H9 (cell line): Measurements from ENCODE around the gene CRISP2. TPM values are rescaled to one million over a fixed set of nuclear protein-coding genes. Genes with fewer than 3 reads are reported as not detected.
A peak's percentile ranks its signal among the peaks of the same experiment; 100 is the strongest.

Experiments
- DNase-seq: peaks from one replicate; pipeline ENCODE4 v3.0.0-alpha.2; 2017
- H2AFZ ChIP-seq: one replicate; pipeline ENCODE4 v1.6.1; 2013; ENCODE audit warnings: mild to moderate bottlenecking, low read length, control low read depth, moderate library complexity
- H2AK5ac ChIP-seq: 2 replicates; pipeline ENCODE4 v1.6.1; 2013; ENCODE audit warnings: low read length, control low read depth, mixed read lengths; ENCODE audit not compliant: insufficient read length
- H2BK120ac ChIP-seq: one replicate; pipeline ENCODE4 v1.6.1; 2013; ENCODE audit warnings: low read depth, mild to moderate bottlenecking, low read length, control low read depth, inconsistent platforms; ENCODE audit not compliant: poor library complexity, severe bottlenecking
- H2BK12ac ChIP-seq: 2 replicates; pipeline ENCODE4 v1.6.1; 2013; ENCODE audit warnings: low read length, control low read depth, mixed read lengths, low read depth; ENCODE audit not compliant: insufficient read length
- H2BK15ac ChIP-seq: 2 replicates; pipeline ENCODE4 v1.6.1; 2013; ENCODE audit warnings: low read depth, low read length, control low read depth
- H2BK20ac ChIP-seq: one replicate; pipeline ENCODE4 v1.6.1; 2013; ENCODE audit warnings: low read depth, mild to moderate bottlenecking, low read length, control low read depth, inconsistent platforms; ENCODE audit not compliant: poor library complexity, severe bottlenecking
- H2BK5ac ChIP-seq: 2 replicates; pipeline ENCODE4 v1.6.1; 2013; ENCODE audit warnings: low read length, control low read depth, mixed read lengths; ENCODE audit not compliant: insufficient read length
- H3K14ac ChIP-seq: 2 replicates; pipeline ENCODE4 v1.6.1; 2013; ENCODE audit warnings: low read length, control low read depth; ENCODE audit not compliant: insufficient read depth
- H3K18ac ChIP-seq: 2 replicates; pipeline ENCODE4 v1.6.1; 2013; ENCODE audit warnings: low read depth, mild to moderate bottlenecking, mixed read lengths, low read length, control low read depth; ENCODE audit not compliant: insufficient read length
- H3K23ac ChIP-seq: 2 replicates; pipeline ENCODE4 v1.6.1; 2013; ENCODE audit warnings: low read length, control low read depth, mixed read lengths, low read depth; ENCODE audit not compliant: insufficient read length
- H3K23me2 ChIP-seq: 2 replicates; pipeline ENCODE4 v1.6.1; 2013; ENCODE audit warnings: low read depth, mild to moderate bottlenecking, mixed read lengths, low read length, control low read depth; ENCODE audit not compliant: insufficient read length, poor library complexity, severe bottlenecking
- H3K27ac ChIP-seq: 2 replicates; pipeline ENCODE4 v1.5.1; 2013; ENCODE audit warnings: low read length, control low read depth, mixed read lengths, low read depth; ENCODE audit not compliant: insufficient read length
- H3K27me3 ChIP-seq: 2 replicates; pipeline ENCODE4 v1.6.1; 2013; ENCODE audit warnings: low read length, control low read depth, inconsistent platforms; ENCODE audit not compliant: insufficient read depth
- H3K4ac ChIP-seq: 2 replicates; pipeline ENCODE4 v1.6.1; 2013; ENCODE audit warnings: low read depth, mild to moderate bottlenecking, control low read depth, inconsistent platforms, low read length, moderate library complexity
- H3K4me1 ChIP-seq: 2 replicates; pipeline ENCODE4 v1.6.1; 2013; ENCODE audit warnings: low read length, control low read depth, inconsistent platforms; ENCODE audit not compliant: insufficient read depth
- H3K4me2 ChIP-seq: 2 replicates; pipeline ENCODE4 v1.6.1; 2013; ENCODE audit warnings: low read length, control low read depth, mixed read lengths; ENCODE audit not compliant: insufficient read length, insufficient read depth
- H3K56ac ChIP-seq: 2 replicates; pipeline ENCODE4 v1.6.1; 2013; ENCODE audit warnings: low read depth, mild to moderate bottlenecking, mixed read lengths, low read length, control low read depth; ENCODE audit not compliant: insufficient read length
- H3K79me1 ChIP-seq: 2 replicates; pipeline ENCODE4 v1.6.1; 2013; ENCODE audit warnings: low read depth, mild to moderate bottlenecking, moderate library complexity, low read length, control low read depth, inconsistent platforms; ENCODE audit not compliant: insufficient read depth, poor library complexity, severe bottlenecking
- H3K79me2 ChIP-seq: 2 replicates; pipeline ENCODE4 v1.6.1; 2013; ENCODE audit warnings: low read length, control low read depth, inconsistent platforms; ENCODE audit not compliant: insufficient read depth
- H3K9ac ChIP-seq: 2 replicates; pipeline ENCODE4 v1.6.1; 2013; ENCODE audit warnings: low read length, control low read depth, mixed read lengths; ENCODE audit not compliant: insufficient read length; ENCODE audit errors: extremely low read depth
- H3K9me3 ChIP-seq: one replicate; pipeline ENCODE4 v1.6.1; 2013; ENCODE audit warnings: low read depth, low read length, inconsistent platforms; ENCODE audit not compliant: control insufficient read depth
- H3T11ph ChIP-seq: one replicate; pipeline ENCODE4 v1.6.1; 2013; ENCODE audit warnings: mild to moderate bottlenecking, low read length, control low read depth, inconsistent platforms
- H4K20me1 ChIP-seq: one replicate; pipeline ENCODE4 v1.6.1; 2013; ENCODE audit not compliant: control insufficient read depth, insufficient read length, insufficient read depth
- H4K5ac ChIP-seq: 2 replicates; pipeline ENCODE4 v1.6.1; 2013; ENCODE audit warnings: low read depth, mild to moderate bottlenecking, mixed read lengths, low read length, control low read depth; ENCODE audit not compliant: insufficient read length
- H4K8ac ChIP-seq: replicated peaks from 2 replicates; pipeline ENCODE4 v1.6.1; 2013; ENCODE audit warnings: low read length, control low read depth, mixed read lengths, low read depth; ENCODE audit not compliant: insufficient read length
- H4K91ac ChIP-seq: 2 replicates; pipeline ENCODE4 v1.6.1; 2013; ENCODE audit warnings: low read depth, mild to moderate bottlenecking, moderate library complexity, mixed read lengths, low read length, control low read depth; ENCODE audit not compliant: insufficient read length
- H3K27ac Mint-ChIP-seq, 3 experiments: 2 replicates in 2 of 3; 3 replicates in 1 of 3; pipeline ENCODE4 v1.8.0; 2020 to 2021; ENCODE audit warnings: mixed read lengths in 3 of 3, mild to moderate bottlenecking in 1 of 3, moderate library complexity in 1 of 3
- H3K27me3 Mint-ChIP-seq: 2 replicates; pipeline ENCODE4 v1.8.0; 2021; ENCODE audit warnings: low read depth, mild to moderate bottlenecking, moderate library complexity, mixed read lengths
- H3K36me3 Mint-ChIP-seq, 3 experiments: 2 replicates in 2 of 3; 3 replicates in 1 of 3; pipeline ENCODE4 v1.8.0; 2020 to 2021; ENCODE audit warnings: low read depth in 3 of 3, mixed read lengths in 3 of 3; ENCODE audit not compliant: insufficient read depth in 1 of 3
- H3K4me1 Mint-ChIP-seq, 2 experiments: 2 replicates each; pipeline ENCODE4 v1.8.0; 2020; ENCODE audit warnings: mixed read lengths in 2 of 2
- H3K4me3 Mint-ChIP-seq, 2 experiments: 2 replicates in 1 of 2; 3 replicates in 1 of 2; pipeline ENCODE4 v1.8.0; 2020 to 2021; ENCODE audit warnings: mild to moderate bottlenecking in 2 of 2, mixed read lengths in 2 of 2, moderate library complexity in 1 of 2
- H3K9me3 Mint-ChIP-seq, 2 experiments: 2 replicates in 1 of 2; 3 replicates in 1 of 2; pipeline ENCODE4 v1.8.0; 2020; ENCODE audit warnings: mild to moderate bottlenecking in 2 of 2, mixed read lengths in 2 of 2, moderate library complexity in 1 of 2
- CTCF ChIP-seq: fragments of 200-600 bp; sonication (generic); conservative IDR thresholded peaks from 3 replicates; pipeline ENCODE4 v1.8.0; 2021; ENCODE audit warnings: antibody characterized with exemption, mild to moderate bottlenecking
- WGBS: extraction: QIAGEN DNeasy Blood & Tissue Kit; methylation state at CpG from one replicate; pipeline ENCODE4 v1.1.7; 2013; ENCODE audit warnings: missing lambda C conversion rate, low lambda C conversion rate, mixed read lengths; ENCODE audit not compliant: insufficient read length; ENCODE audit errors: extremely low coverage; 5-methylcytosine and 5-hydroxymethylcytosine counted together
- total RNA-seq: library from RNA; stranded (reverse); gene quantifications from 2 replicates; pipeline ENCODE4 v1.2.1, GENCODE V29; 2021

Gene CRISP2
- total RNA-seq, 1 experiment from 2014 or later = not detected

DNA sequence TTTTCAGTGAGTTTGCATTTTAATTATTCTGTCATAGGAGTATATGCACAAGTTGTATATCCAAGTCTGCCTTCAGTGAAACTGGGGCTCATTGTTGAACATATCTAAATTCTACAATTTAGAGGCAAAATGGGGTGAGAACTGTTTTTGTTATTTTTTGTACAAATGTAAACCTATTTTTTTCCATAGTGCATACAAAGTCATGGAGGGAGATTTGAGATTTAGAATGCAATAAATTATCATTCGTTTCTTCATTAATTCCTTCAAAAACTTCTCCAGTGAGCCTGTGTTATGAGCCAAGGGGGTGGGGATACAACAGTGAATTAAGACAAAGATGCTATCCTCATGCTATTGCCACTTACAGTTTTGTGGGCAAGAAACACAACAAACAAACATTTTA is 46.9 kb downstream of the CRISP2 start:
- no peak overlapping the region for H3K4ac ChIP-seq
- no peaks in the 10 kb centered on the region for H3K79me1 ChIP-seq
- H3K56ac ChIP-seq = no peak overlapping the region
- no peak overlapping the region for H3K4me2 ChIP-seq
- no peaks in the 10 kb centered on the region for H3K79me2 ChIP-seq
- H3K9me3 ChIP-seq = no peaks in the 10 kb centered on the region
- no peaks in the 10 kb centered on the region for H3K23me2 ChIP-seq
- no peak overlapping the region for H3T11ph ChIP-seq
- Mint-ChIP-seq H3K4me1 (peaks cover 5 to 7% of the 10 kb centered on the region in 2 experiments), H3K4me3 (no peak overlapping the region), H3K27ac (peak overlapping the region in 1 of 3 experiments; percentile 29; a peak in 1 of 7 replicates), H3K27me3 (no peaks in the 10 kb centered on the region), H3K9me3 (peaks cover 3% of the 10 kb centered on the region in 2 experiments), H3K36me3 (no peaks in the 10 kb centered on the region; a peak in 1 of 7 replicates)
- no peak overlapping the region for H2BK5ac ChIP-seq
- no peaks in the 10 kb centered on the region for H3K27me3 ChIP-seq
- no peak overlapping the region for H4K5ac ChIP-seq
- H2BK15ac ChIP-seq = no peak overlapping the region
- no peak overlapping the region for H3K27ac ChIP-seq
- WGBS = no CpG with 5 or more reads among the region's 1 CpG
- no peak overlapping the region for H3K9ac ChIP-seq
- peaks cover 3% of the 10 kb centered on the region; the same call in 1 of the 2 replicates for H3K4me1 ChIP-seq
- no peak overlapping the region for H3K18ac ChIP-seq
- H2AFZ ChIP-seq = no peak overlapping the region
- no peaks in the 10 kb centered on the region for H4K20me1 ChIP-seq
- no peak overlapping the region for H4K8ac ChIP-seq
- H2AK5ac ChIP-seq = no peak overlapping the region
- no peak overlapping the region for H2BK120ac ChIP-seq
- H2BK20ac ChIP-seq = no peak overlapping the region
- H2BK12ac ChIP-seq = no peak overlapping the region
- no peak overlapping the region for H3K23ac ChIP-seq
- H4K91ac ChIP-seq = no peak overlapping the region
- no peak overlapping the region for H3K14ac ChIP-seq
- no peak for TF ChIP-seq CTCF
- no peak for DNase-seq
